ENCODE data around the gene SEMA6B.

Gene SEMA6B

DNA sequence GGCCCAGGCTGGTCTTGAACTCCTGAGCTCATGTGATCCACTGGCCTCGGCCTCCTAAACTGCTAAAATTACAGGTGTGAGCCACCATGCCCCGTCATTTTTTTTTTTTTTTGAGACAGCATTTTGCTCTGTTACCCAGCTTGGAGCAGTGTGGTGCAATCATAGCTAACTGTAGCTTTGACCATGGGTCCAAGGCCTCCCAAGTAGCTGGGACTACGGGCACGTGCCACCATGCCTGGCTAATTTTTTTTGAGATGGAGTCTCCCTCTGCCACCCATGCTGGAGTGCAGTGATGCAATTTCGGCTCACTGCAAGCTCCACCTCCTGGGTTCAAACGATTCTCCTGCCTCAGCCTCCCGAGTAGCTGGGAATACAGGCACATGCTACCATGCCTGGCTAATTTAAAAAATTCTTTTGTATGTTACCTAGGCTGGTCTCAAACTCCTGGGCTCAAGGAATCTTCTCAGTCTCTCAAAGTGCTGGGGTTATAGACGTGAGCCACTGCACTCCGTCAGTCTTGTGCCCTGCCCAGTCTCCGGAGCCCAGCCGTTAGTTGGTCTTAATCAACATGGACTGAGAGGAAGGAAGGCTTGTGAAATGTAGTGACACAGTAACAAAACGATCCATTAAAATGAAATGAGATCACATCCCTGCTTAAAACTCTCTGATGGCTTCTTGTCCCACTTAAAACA lies 18.2 kb downstream of the SEMA6B start:
- Histone ChIP-seq H2AFZ (ENCODE audit: low read depth, low read length, severe bottlenecking) (no peak overlapping the region), H3K4me3 (ENCODE audit: insufficient read depth, low read length, poor library complexity, severe bottlenecking) (no peak overlapping the region), H3K9me2 (replicated peaks; ENCODE audit: insufficient read depth, low read length) (no peaks in the 10 kb centered on the region), H3K27ac (ENCODE audit: low read depth, low read length) (no peak overlapping the region), H3K27me3 (ENCODE audit: low read length) (no peaks in the 10 kb centered on the region), H3K9ac (ENCODE audit: low read length) (no peak overlapping the region), H3K36me3 (ENCODE audit: low read length) (no peaks in the 10 kb centered on the region), H4K20me1 (ENCODE audit: low read depth, low read length) (no peaks in the 10 kb centered on the region), H3K9me3 (ENCODE audit: insufficient read depth, low read length) (no peaks in the 10 kb centered on the region), H3K79me2 (ENCODE audit: insufficient read depth, low read length) (no peaks in the 10 kb centered on the region), H3F3A (ENCODE audit: insufficient read depth) (no peaks in the 10 kb centered on the region), H3K4me2 (ENCODE audit: low read depth, low read length, poor library complexity, severe bottlenecking) (no peak overlapping the region)
- TF ChIP-seq, protein P1, sequence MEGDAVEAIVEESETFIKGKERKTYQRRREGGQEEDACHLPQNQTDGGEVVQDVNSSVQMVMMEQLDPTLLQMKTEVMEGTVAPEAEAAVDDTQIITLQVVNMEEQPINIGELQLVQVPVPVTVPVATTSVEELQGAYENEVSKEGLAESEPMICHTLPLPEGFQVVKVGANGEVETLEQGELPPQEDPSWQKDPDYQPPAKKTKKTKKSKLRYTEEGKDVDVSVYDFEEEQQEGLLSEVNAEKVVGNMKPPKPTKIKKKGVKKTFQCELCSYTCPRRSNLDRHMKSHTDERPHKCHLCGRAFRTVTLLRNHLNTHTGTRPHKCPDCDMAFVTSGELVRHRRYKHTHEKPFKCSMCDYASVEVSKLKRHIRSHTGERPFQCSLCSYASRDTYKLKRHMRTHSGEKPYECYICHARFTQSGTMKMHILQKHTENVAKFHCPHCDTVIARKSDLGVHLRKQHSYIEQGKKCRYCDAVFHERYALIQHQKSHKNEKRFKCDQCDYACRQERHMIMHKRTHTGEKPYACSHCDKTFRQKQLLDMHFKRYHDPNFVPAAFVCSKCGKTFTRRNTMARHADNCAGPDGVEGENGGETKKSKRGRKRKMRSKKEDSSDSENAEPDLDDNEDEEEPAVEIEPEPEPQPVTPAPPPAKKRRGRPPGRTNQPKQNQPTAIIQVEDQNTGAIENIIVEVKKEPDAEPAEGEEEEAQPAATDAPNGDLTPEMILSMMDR (IDR thresholded peaks at IDR 0.05; ENCODE audit: insufficient read depth, low read length, poor library complexity, severe bottlenecking): no peak
- no peak for TF ChIP-seq EZH2phosphoT487 (conservative IDR thresholded peaks at IDR 0.05; ENCODE audit: low read length)

DNA sequence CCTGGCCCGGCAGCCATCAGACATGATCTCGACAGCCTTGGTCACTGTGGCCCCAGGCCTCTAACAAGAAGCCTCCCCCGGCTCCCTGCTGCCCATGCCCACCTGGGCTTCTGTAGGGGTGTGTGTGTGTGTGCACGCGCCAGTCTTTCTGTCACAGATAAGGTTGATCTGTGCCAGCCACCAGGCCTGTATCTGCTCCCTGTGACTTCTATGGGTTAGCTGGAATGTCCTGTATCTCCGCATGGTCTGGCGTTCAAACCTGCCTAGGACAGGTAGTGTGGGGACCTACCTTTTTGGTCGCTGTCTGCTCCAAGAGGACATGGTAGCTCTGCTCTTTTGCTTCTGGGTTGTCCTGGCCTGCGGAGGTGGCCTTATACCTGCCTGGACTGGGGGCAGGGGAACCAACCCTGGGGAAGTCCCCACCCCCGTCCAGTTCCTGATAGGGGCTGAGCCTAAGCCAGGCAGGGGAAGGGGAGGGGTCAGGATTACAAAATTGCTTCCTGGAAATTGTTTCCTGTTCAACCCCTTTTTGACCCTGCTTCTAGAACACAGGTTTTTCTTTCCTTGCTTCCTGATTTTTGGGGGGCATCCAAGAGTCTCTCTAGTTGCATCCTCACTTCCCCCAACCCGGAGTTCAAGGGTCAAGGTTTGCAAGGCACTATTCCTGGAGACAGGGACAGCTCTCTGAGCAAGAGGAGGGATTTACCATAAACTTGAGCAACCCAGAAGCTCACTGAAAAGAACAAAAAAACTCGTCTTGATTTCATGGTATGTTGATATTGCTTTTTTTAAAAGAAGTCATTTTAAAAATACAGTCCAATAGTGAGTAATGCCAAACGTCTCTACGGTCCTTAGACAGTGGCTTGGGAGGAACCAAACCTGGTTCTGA lies 19.5 kb downstream of the SEMA6B start, which contains the start of gene LRG1:
LRG1 (minus strand) TSS at position 344 of the 889 bp plus-strand sequence; CDS start at position 321, 23 bp downstream.
- no peak within 1 kb of the TSS for H3K4me3 ChIP-seq (ENCODE audit: insufficient read depth, low read length, poor library complexity, severe bottlenecking)
- H3K27me3 ChIP-seq (ENCODE audit: low read length): no peaks in the 10 kb centered on the region
- H3K9me2 ChIP-seq (replicated peaks; ENCODE audit: insufficient read depth, low read length): no peaks in the 10 kb centered on the region
- H3K36me3 ChIP-seq (ENCODE audit: low read length): no peaks in the 10 kb centered on the region
- no peaks in the 10 kb centered on the region for H3K9me3 ChIP-seq (ENCODE audit: insufficient read depth, low read length)
- no peak for TF ChIP-seq EZH2phosphoT487 (conservative IDR thresholded peaks at IDR 0.05; ENCODE audit: low read length)
- TF ChIP-seq, protein P1 (IDR thresholded peaks at IDR 0.05; ENCODE audit: insufficient read depth, low read length, poor library complexity, severe bottlenecking): no peak
- no peak within 1 kb of the TSS for H3K9ac ChIP-seq (ENCODE audit: low read length)
- H3K27ac ChIP-seq (ENCODE audit: low read depth, low read length): no peak within 1 kb of the TSS
- H3K79me2 ChIP-seq (ENCODE audit: insufficient read depth, low read length): no peaks in the 10 kb centered on the region
- H3F3A ChIP-seq (ENCODE audit: insufficient read depth): no peaks in the 10 kb centered on the region
- no peaks in the 10 kb centered on the region for H4K20me1 ChIP-seq (ENCODE audit: low read depth, low read length)
- H2AFZ ChIP-seq (ENCODE audit: low read depth, low read length, severe bottlenecking): no peak within 1 kb of the TSS
- no peak within 1 kb of the TSS for H3K4me2 ChIP-seq (ENCODE audit: low read depth, low read length, poor library complexity, severe bottlenecking)

DNA sequence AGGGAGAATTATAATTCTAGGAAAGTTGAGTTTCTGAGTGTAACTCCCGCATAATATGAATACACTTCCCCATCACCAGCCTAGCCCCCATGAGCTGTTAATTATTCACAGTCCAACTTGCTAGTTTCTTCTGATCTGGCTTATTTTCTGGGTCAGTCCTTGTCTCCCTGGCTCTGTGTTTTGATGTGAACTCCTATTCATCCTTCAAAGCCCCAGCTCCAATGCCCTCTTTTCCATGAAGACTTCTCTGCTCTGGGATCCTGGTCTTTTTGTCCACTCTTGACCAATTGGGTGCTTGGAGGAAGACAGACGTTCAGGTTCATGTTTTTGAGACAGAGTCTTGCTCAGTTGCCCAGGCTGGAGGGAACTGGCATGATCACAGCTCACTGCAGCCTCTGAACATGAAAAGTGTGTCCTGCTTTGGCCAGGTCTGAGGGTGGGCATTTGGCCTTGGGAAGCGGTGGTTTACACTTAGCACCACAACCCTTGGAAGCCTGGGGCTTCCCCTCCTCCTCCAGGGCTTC lies 20.3 kb downstream of the SEMA6B start:
- H2AFZ ChIP-seq (ENCODE audit: low read depth, low read length, severe bottlenecking): no peak overlapping the region

More for the DNA sequence above, 20.3 kb downstream of the SEMA6B start:
- H3K27me3 ChIP-seq (ENCODE audit: low read length): no peaks in the 10 kb centered on the region
- H3K4me3 ChIP-seq (ENCODE audit: insufficient read depth, low read length, poor library complexity, severe bottlenecking): no peak overlapping the region
- no peaks in the 10 kb centered on the region for H3K9me2 ChIP-seq (replicated peaks; ENCODE audit: insufficient read depth, low read length)
- H3K9me3 ChIP-seq (ENCODE audit: insufficient read depth, low read length): no peaks in the 10 kb centered on the region
- no peaks in the 10 kb centered on the region for H3K79me2 ChIP-seq (ENCODE audit: insufficient read depth, low read length)
- H3F3A ChIP-seq (ENCODE audit: insufficient read depth): no peaks in the 10 kb centered on the region
- H3K27ac ChIP-seq (ENCODE audit: low read depth, low read length): no peak overlapping the region
- TF ChIP-seq, protein P1 (IDR thresholded peaks at IDR 0.05; ENCODE audit: insufficient read depth, low read length, poor library complexity, severe bottlenecking): no peak
- no peak for TF ChIP-seq EZH2phosphoT487 (conservative IDR thresholded peaks at IDR 0.05; ENCODE audit: low read length)
- H4K20me1 ChIP-seq (ENCODE audit: low read depth, low read length): no peaks in the 10 kb centered on the region
- H3K4me2 ChIP-seq (ENCODE audit: low read depth, low read length, poor library complexity, severe bottlenecking): no peak overlapping the region
- no peaks in the 10 kb centered on the region for H3K36me3 ChIP-seq (ENCODE audit: low read length)
- no peak overlapping the region for H3K9ac ChIP-seq (ENCODE audit: low read length)
